ENCODE measurements around the gene ESD. TPM values are rescaled to one million over a fixed set of nuclear protein-coding genes. Genes with fewer than 3 reads are reported as not detected.

Gene ESD
- total and polyA plus RNA-seq, 3 donors from 2014 or later = 60.3 to 95.8 (median 65.4) TPM

DNA sequence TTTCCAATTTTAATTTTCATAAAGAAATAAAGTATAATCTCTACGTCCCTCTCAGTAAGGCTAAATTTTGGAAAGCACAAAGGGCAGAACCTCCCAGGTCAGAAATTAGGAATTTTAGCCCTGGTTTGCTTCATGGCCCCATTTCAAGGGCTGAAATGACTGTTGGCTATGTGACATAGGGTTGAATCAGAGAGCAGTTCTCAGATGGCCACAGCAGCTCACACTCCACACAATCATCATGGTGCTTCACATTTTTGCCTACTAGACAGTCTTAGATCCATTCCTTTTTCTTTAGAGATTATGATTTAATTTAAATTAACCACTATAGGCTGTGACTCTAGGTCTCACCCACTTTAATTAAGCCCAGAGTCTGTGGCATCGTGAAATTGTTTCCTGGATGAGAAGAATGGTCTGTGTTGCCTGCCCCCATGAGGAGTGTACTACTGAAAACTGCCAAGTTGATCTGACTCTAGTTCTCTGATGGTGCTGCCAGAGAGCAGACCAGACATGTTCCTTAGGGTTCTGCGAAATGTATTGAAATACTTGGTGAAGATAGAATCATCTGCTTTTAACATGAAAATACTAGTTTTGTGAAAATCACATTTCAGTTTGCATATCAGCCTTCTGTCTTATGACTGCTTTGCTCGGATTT is 57.4 kb downstream of the ESD start:
- no peaks in the 10 kb centered on the region for H3K36me3 ChIP-seq (ENCODE audit: low read depth, missing control alignments)
- H3K4me3 ChIP-seq = no peak overlapping the region
- 90 to 95% methylated on average over 4 of the region's 4 CpGs for WGBS, 2 donors
- no peaks in the 10 kb centered on the region for H3K9me3 ChIP-seq
- no peaks in the 10 kb centered on the region for H3K27me3 ChIP-seq
- H3K27ac ChIP-seq = no peak overlapping the region
- TF ChIP-seq, protein P1, sequence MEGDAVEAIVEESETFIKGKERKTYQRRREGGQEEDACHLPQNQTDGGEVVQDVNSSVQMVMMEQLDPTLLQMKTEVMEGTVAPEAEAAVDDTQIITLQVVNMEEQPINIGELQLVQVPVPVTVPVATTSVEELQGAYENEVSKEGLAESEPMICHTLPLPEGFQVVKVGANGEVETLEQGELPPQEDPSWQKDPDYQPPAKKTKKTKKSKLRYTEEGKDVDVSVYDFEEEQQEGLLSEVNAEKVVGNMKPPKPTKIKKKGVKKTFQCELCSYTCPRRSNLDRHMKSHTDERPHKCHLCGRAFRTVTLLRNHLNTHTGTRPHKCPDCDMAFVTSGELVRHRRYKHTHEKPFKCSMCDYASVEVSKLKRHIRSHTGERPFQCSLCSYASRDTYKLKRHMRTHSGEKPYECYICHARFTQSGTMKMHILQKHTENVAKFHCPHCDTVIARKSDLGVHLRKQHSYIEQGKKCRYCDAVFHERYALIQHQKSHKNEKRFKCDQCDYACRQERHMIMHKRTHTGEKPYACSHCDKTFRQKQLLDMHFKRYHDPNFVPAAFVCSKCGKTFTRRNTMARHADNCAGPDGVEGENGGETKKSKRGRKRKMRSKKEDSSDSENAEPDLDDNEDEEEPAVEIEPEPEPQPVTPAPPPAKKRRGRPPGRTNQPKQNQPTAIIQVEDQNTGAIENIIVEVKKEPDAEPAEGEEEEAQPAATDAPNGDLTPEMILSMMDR (IDR thresholded peaks at IDR 0.05) = no peak
- no peak for TF ChIP-seq POLR2A (IDR thresholded peaks at IDR 0.05)
- no peaks in the 10 kb centered on the region for H3K4me1 ChIP-seq
- DNase-seq = no peak
- intact Hi-C loops (cut with DNase I; ENCODE audit: low total_unique reads) = no loop called here

DNA sequence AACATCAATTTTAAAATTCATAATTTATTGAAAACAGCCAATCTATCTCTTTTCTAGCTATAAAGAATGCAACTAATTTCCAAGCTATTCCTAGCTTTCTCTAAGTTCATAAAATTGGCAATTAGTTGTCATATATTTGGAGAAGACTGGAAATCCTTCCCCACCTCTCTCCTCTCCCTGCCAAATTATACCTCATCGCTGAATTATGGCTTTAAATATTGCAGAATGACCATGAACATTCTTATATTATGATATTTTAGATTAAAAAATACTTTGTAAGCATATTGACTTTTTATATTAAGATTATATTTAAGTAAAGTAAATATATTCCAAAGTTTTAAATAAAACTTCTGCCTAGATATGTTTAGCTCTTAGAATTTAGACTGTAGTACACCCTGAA is 58.2 kb downstream of the ESD start:
- H3K27ac ChIP-seq = no peak overlapping the region
- no peaks in the 10 kb centered on the region for H3K36me3 ChIP-seq (ENCODE audit: low read depth, missing control alignments)
- intact Hi-C loops (cut with DNase I; ENCODE audit: low total_unique reads) = no loop called here
- 87 to 90% methylated on average over 1 of the region's 1 CpG for WGBS, 2 donors
- H3K27me3 ChIP-seq = no peaks in the 10 kb centered on the region
- no peak for TF ChIP-seq POLR2A (IDR thresholded peaks at IDR 0.05)
- TF ChIP-seq, protein P1 (IDR thresholded peaks at IDR 0.05) = no peak
- DNase-seq = no peak
- no peak overlapping the region for H3K4me3 ChIP-seq
- H3K9me3 ChIP-seq = no peaks in the 10 kb centered on the region
- H3K4me1 ChIP-seq = no peaks in the 10 kb centered on the region

DNA sequence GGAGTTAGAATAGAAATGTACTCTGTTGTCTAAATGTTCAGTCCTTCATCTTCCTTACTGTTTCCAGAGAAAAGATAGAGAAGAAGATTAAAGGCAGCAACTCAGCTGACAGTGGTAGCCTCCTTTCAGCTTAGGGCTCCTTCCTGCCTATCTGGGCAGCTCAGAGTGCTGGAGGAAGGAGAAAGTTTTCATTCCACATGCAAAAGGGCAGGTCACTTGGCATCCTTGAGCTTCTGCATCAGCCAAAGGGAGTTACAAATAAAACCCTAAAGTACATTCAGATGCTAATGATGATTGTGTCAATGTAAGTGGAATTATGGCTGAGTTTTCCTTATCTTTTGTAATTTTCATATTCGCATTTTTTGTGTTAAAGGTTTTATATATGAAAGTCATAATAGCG is 58.9 kb downstream of the ESD start:
- DNase-seq = no peak
- H3K4me1 ChIP-seq = no peaks in the 10 kb centered on the region
- H3K9me3 ChIP-seq = no peaks in the 10 kb centered on the region
- no peaks in the 10 kb centered on the region for H3K36me3 ChIP-seq (ENCODE audit: low read depth, missing control alignments)
- TF ChIP-seq POLR2A (IDR thresholded peaks at IDR 0.05) = no peak
- TF ChIP-seq, protein P1 (IDR thresholded peaks at IDR 0.05) = no peak
- WGBS, 2 donors = 79 to 84% methylated on average over 2 of the region's 2 CpGs
- no peak overlapping the region for H3K4me3 ChIP-seq
- intact Hi-C loops (cut with DNase I; ENCODE audit: low total_unique reads) = no loop called here
- no peak overlapping the region for H3K27ac ChIP-seq
- H3K27me3 ChIP-seq = no peaks in the 10 kb centered on the region

DNA sequence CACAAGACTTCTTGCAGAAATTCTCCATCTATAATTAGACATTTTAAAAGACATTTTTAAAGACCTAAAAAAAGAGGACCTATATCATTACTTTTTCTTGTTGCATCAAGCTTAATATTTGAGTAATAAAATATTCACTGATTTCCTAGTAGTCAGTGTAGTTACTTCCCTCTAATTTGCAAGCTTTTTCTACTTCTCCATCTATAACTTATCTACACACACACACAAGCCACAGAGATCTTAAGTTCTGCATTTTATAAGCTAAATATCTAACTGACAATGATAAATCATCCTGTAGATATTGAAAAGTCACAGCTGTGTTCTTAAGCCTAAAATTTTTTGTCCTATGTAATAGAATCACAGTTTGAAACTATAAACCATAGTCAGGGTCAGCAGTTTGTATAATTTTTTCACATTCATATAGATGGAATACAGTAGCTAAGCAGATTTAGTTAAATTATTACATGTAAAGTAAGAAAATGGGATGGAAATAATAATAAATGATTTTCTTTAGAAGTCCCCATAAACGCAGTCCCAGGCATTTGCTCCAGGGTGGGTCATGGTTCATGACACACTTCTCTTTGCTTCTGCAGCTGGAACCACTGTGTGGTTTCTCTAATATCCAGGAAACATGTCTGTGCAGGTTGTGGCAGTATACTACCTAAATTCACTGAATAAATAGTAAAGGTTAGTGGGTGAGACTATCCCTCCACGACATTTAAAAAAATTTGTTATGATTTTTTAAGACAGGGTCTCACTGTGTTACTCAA is 60.2 kb downstream of the ESD start:
- Histone ChIP-seq H3K36me3 (ENCODE audit: low read depth, missing control alignments) (no peaks in the 10 kb centered on the region), H3K9me3 (no peaks in the 10 kb centered on the region), H3K27ac (no peak overlapping the region), H3K4me3 (no peak overlapping the region), H3K27me3 (no peaks in the 10 kb centered on the region), H3K4me1 (no peaks in the 10 kb centered on the region)
- no peak for DNase-seq
- intact Hi-C loops (cut with DNase I; ENCODE audit: low total_unique reads) = no loop called here
- TF ChIP-seq, protein P1 (IDR thresholded peaks at IDR 0.05) = no peak
- TF ChIP-seq POLR2A (IDR thresholded peaks at IDR 0.05) = no peak
- WGBS, 2 donors = 75 to 86% methylated on average over 2 of the region's 2 CpGs

All from testis (tissue), 3 donors.